GM12891 (cell line): ENCODE measurements around the gene GRM3. TPM values are rescaled to one million over a fixed set of nuclear protein-coding genes. Genes with fewer than 3 reads are reported as not detected.
"Not testable (repeated sequence)": the region's sequence is repeated elsewhere in the genome, so short reads cannot be mapped to it uniquely, and the experiment has no call there.

Experiments
- DNase-seq: peaks from one replicate; pipeline ENCODE4 v3.0.0; 2011; ENCODE audit warnings: low spot score; ENCODE audit not compliant: insufficient read length
- FAIRE-seq: peaks from 2 replicates; lab custom pipeline; 2011; peaks lifted over from hg19 to GRCh38; lab: Jason Lieb, UNC
- PAX5 ChIP-seq: IDR thresholded peaks from 2 replicates; pipeline ENCODE4 v1.6.1; 2011; ENCODE audit warnings: low read length, moderate library complexity, mild to moderate bottlenecking; ENCODE audit not compliant: insufficient read depth, severe bottlenecking
- POLR2A ChIP-seq: IDR thresholded peaks from 2 replicates; pipeline ENCODE4 v1.6.1; 2011; ENCODE audit warnings: low read depth, low read length, control low read depth
- POLR2AphosphoS5 ChIP-seq: IDR thresholded peaks from 2 replicates; pipeline ENCODE4 v1.6.1; 2011; ENCODE audit warnings: low read depth, low read length, control low read depth
- POU2F2 ChIP-seq: IDR thresholded peaks from 2 replicates; pipeline ENCODE4 v1.6.1; 2011; ENCODE audit warnings: low read depth, mild to moderate bottlenecking, control low read depth, low read length, moderate library complexity
- SPI1 ChIP-seq: IDR thresholded peaks from 2 replicates; pipeline ENCODE4 v1.6.1; 2011; ENCODE audit warnings: low read depth, low read length, control low read depth
- TAF1 ChIP-seq: IDR thresholded peaks from 2 replicates; pipeline ENCODE4 v1.6.1; 2011; ENCODE audit warnings: low read depth, low read length, control low read depth
- polyA plus RNA-seq: library from polyadenylated mRNA; unstranded; fragments of >200 nt; gene quantifications from one replicate; pipeline ENCODE4 v1.2.1, GENCODE V29; 2012; ENCODE audit warnings: low read depth, missing spikeins, inconsistent platforms; ENCODE audit not compliant: missing spikeins

Gene GRM3
- polyA plus RNA-seq, result 0.09 TPM

GRCh38 chr7:86643561-86644281 lies at the start of gene GRM3:
Gene GRM3, plus strand, starts transcription at chr7:86643909. Its CDS starts 121,237 bp downstream, at chr7:86765146.
- DNase-seq, result no peak
- TF ChIP-seq PAX5, result no peak
- TF ChIP-seq POLR2A, result no peak
- no peak for TF ChIP-seq POU2F2
- no peak for TF ChIP-seq POLR2AphosphoS5
- no peak for TF ChIP-seq TAF1
- TF ChIP-seq SPI1, result no peak

GRCh38 chr7:86598311-86598710 lies 45.4 kb upstream of the GRM3 start:
- no peak for FAIRE-seq
- TF ChIP-seq TAF1 (no peak), PAX5 (no peak), SPI1 (no peak), POLR2AphosphoS5 (no peak), POLR2A (no peak), POU2F2 (no peak)
- no peak for DNase-seq

More at GRCh38 chr7:86643561-86644281, at the start of gene GRM3:
- FAIRE-seq, result no peak

DNA sequence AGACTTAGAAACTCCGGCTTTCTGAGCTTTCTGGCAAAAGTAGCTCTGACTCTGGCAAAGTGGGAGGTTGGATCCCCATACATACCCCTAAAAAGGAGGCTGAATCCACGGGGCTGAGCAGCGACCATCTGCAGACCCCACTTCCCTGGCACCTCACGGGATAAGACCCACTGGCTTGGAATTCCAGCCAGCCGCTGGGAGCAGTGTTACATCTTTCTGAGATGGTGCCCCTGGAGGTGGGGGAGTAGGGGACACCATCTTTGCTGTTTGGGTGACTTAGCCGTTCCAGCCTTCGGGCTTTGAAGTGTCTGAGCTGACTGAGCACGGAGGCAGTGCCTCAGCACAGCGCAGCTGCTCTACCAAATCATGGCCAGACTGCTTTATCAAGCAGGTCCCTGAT lies 45.0 kb upstream of the GRM3 start:
- DNase-seq (no peak), FAIRE-seq (no peak)
- TF ChIP-seq SPI1 (no peak), POU2F2 (no peak), PAX5 (no peak), POLR2A (no peak), TAF1 (no peak), POLR2AphosphoS5 (no peak)

DNA sequence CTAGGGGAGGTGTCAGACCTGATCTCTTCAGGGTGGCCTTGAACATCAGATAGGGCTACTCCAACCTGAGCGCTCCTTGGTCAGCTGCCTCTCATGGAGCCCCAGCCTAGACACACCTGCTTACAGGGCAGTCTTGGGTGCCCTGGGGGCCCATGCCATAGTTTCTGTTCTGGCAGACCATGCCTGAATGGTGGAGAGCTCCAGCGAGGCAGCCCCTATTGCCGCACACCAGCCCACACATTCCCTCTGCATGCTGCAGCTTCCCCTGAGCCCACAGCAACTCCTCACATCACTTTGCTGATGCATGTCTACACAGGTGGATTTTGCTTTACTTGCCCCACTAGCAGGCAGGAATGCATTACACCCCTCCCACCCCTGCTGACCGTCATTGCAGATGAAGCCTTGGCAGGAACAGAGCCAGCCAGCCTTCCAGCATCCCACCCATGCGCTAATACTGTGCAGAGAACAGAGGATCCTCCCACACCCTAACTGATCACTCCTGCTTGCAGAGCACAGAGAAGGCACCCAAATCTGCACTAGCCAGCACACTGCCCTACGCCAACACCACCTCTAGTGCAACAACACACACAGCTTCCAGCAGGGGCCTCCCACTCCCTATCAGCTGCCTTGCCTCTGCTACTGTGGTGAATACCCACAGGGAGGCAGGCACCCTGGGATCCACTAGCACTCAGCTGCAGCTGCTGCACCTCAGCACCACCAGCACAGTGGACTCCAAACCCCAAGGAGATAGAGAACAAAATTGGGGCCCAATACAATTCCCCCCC lies 43.0 kb upstream of the GRM3 start:
- FAIRE-seq (no peak), DNase-seq (no peak)
- TF ChIP-seq POLR2A, result no peak
- no peak for TF ChIP-seq SPI1
- TF ChIP-seq POU2F2, result no peak
- no peak for TF ChIP-seq TAF1
- TF ChIP-seq PAX5, result no peak
- no peak for TF ChIP-seq POLR2AphosphoS5

GRCh38 chr7:86615711-86616110 lies 28.0 kb upstream of the GRM3 start:
- not testable (repeated sequence) for FAIRE-seq, DNase-seq

DNA sequence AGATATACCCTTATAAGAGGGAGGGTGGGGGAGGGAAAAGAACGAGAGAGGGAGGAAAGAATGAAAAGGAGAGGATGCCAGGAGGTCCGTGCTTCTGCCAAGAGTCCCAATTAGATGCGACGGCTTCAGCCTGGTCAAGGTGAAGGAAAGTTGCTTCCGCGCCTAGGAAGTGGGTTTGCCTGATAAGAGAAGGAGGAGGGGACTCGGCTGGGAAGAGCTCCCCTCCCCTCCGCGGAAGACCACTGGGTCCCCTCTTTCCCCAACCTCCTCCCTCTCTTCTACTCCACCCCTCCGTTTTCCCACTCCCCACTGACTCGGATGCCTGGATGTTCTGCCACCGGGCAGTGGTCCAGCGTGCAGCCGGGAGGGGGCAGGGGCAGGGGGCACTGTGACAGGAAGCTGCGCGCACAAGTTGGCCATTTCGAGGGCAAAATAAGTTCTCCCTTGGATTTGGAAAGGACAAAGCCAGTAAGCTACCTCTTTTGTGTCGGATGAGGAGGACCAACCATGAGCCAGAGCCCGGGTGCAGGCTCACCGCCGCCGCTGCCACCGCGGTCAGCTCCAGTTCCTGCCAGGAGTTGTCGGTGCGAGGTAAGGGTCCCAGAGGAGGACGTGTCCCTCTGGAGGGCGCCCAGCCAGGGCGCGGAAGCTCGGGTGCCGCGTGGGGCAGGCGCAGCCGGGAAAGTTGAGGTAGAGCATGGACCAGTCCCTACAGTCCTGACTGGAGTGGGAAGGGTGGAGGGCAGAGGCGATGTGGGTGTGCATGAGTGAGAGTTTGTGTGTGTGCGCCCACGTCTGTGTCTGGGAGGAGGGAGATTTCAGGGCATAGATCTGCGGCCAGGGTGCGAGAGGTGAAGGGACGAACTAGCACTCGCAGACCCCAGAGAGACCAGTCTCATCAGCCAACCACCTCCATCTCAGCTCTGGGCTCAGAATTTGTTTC lies 844 bp downstream of the GRM3 start:
- DNase-seq (no peak), FAIRE-seq (no peak)
- no peak for TF ChIP-seq TAF1

DNA sequence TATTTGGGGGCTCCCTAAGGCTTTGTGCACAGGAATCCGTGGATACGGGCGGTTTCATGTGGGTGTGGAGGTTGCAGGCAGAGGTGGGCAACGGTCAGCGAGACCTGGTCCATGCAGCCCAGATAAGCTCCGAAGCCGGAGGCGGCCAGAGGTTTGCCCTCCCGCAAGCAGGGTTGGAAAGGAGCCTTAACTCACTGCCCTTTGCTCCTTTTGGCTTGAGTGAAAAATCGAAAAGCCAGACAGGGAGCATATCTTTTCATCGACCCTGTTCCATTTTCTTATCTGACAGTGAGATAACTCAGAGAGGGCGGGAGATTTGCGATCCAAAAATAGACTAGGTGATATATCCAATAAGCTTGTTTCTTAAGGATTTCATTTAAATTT lies 1.5 kb downstream of the GRM3 start:
- FAIRE-seq (no peak), DNase-seq (no peak)
- TF ChIP-seq PAX5 (no peak), SPI1 (no peak), POU2F2 (no peak), POLR2AphosphoS5 (no peak)

DNA sequence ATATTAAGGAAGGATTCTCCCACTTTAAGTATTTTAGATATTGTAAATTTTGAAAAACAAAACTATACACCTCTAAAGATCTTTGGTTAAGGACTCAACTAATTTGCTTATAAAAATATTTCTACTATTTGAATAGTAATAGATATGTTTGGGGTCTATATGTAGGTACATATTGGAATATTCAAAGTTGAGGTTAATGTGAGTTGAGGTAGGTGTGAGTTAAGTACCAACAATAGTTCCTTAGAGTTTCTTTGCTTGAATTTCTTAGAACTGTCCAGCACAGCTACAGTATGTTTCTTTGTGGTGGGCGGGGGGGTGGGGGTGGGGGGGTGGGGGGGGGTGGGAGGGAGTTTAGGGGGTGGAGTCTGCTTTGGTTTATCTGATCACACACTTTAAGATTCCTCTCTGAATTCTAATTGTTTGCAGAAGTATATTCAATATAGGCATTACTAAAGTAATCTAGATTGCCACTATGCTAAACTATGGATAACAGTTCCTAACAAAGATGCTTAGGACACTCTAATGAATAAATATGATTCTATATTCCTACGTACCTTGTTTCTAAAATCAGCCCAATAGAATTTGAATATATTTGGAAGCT lies 2.1 kb downstream of the GRM3 start:
- FAIRE-seq, result no peak
- TF ChIP-seq PAX5 (no peak), POLR2A (no peak), POLR2AphosphoS5 (no peak), SPI1 (no peak), TAF1 (no peak), POU2F2 (no peak)
- no peak for DNase-seq

DNA sequence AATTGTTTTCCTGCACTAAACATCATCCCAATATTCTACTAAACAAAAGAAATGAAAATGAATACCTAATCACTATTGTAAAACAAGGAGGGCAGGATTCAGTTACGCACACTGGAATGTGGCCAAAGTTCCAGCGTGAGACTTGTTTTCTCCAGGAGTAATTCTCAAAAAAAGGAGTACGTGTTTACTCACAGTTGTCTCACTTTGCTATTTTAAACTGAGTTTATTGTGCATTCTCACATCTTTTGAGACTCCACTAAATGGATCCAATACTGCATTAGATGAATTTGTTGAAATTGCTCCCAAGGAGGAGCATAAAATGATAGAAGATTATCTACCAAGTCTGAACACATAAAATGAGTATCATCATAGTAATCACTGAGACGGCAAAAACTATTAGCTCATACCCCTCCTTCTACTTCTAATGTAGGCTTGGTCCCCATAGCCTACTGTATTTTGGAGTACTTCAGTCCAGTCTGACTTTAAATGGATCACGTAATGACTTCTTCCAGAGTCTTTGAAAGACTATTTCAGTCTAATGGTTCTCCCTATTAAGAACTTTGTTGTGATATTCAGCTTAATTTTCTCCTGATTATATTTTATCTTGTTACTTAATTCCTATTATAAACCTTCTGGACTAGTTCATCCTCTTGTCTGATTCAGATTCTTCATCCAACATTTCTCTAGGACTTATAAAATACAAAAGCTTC lies 3.8 kb downstream of the GRM3 start:
- no peak for TF ChIP-seq POLR2AphosphoS5
- TF ChIP-seq SPI1, result no peak
- no peak for TF ChIP-seq TAF1
- TF ChIP-seq PAX5, result no peak
- no peak for TF ChIP-seq POU2F2
- TF ChIP-seq POLR2A, result no peak
- FAIRE-seq (no peak), DNase-seq (no peak)
